Brain pericyte (primary cell): ENCODE data around the gene NME2.

ENCODE experiments used
- DNase-seq: peaks from one replicate; pipeline ENCODE4 v3.0.0-alpha.2; 2012; ENCODE audit warnings: low read depth, low spot score

NME2 gene

DNA sequence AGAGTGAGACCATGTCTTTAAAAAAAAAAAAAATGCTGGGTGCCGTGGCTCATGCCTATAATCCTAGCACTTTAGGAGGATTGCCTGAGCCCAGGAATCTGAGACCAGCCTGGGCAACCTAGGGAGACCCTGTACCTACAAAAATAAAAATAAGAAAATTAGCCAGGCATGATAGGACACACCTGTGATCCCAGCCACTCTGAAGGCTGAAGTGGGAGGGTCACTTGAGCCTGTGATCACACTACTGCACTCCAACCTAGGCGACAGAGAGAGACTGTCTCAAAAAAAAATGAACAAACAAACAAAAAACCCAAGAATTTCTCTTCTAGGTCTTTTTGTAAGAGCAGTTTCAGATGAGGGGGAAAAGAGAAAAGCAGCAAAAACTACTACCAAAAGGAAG is 34.6 kb downstream of the NME2 start:
- DNase-seq: no peak

DNA sequence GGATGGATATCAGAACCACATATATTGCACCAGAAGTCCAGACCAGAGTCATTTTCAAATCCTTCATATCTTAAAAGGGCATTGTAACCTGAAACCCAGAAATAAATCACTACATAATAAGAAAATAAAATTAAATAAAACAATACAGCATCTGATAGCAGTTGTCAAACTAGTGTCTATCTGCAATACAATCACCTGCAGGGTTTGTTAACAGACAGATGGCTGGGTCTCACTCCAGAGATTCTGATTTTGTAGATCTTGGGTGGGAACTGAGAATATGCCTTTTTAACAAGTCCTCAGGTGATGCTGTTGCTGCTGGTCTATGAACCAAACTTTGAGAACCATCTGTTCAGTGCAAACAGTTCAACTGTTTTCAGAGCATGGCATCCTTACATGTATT is 37.6 kb downstream of the NME2 start:
- no peak for DNase-seq

DNA sequence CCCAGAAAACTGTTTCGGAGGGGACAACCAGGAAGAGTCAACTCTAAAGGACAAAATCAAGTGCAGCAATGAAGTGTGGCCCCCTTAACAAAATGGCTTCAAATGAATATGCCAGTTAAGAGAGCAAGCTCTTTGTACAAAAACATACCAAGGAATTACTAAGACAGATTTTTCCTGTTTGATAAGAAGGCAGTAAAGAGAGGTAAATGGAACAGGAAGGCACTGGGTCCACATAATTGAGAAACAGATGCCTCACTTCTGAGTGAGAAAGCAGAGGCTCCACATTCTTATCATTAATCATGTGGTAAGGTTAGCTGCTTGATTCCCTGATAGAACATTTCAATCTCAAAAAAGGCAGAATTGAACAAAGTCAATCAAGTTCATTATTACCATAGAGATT is 48.7 kb downstream of the NME2 start:
- DNase-seq: no peak

DNA sequence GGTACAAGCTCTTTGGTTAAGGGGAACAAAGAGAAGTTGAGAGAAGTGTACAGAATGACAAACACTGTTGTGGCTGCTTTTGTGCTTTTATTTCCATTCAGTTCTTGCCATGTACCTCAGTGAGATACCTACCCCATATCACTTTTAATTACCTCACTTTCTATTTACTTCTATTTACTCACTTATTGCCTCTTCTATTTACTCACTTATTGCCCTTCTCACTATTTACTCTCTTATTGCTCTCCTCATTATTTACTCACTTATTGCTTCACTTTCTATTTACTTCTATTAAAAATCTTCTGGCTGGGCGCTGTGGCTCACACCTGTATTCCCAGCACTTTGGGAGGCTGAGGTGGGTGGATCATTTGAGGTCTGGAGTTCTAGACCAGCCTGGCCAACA is 51.7 kb downstream of the NME2 start:
- no peak for DNase-seq

DNA sequence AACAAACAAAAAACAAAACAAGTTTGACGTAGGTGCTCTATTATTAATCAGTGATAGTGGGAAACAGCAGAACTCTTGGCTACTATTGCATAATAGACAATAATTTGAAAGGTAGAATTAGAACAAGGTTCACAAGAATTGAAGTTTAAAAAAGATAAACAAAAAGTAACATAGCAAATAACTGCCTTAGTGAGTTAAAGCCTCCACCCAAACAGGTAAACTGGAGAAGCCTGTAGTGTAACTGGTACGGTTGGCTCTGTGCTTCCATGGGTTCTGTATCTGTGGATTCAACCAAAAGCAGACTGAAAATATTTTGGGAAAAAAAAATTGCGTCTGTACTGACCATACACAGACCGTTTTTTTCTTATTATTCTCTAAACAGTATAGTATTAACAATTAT is 55.1 kb downstream of the NME2 start:
- no peak for DNase-seq
